H1 (cell line): ENCODE data around the gene EPHA2. TPM values are rescaled to one million over a fixed set of nuclear protein-coding genes. Genes with fewer than 3 reads are reported as not detected.

Experiments
- CTCF ChIA-PET: fragments of 300-600 bp; sonication (Branson Sonifier 250); formaldehyde crosslinking; loops from one replicate; lab custom pipeline; 2021; ENCODE audit not compliant: partially characterized antibody; lab: Charles Lee
- POLR2A ChIA-PET: fragments of 300-600 bp; sonication (Branson Sonifier 250); formaldehyde crosslinking; loops from one replicate; lab custom pipeline; 2021; ENCODE audit warnings: inconsistent platforms; ENCODE audit not compliant: partially characterized antibody; lab: Charles Lee
- DNase-seq, 2 experiments: peaks; one replicate each; pipeline versions ENCODE4 v3.0.0 to v3.0.0-alpha.2; 2010 to 2022; ENCODE audit warnings: low spot score in 2 of 2, low read depth in 1 of 2, mixed read lengths in 1 of 2
- FAIRE-seq: peaks from 2 replicates; lab custom pipeline; 2011; peaks lifted over from hg19 to GRCh38; lab: Jason Lieb, UNC
- H2AFZ ChIP-seq: 2 replicates; pipeline ENCODE4 v1.8.1; 2012; ENCODE audit warnings: low read length, inconsistent platforms
- H2AK5ac ChIP-seq: 2 replicates; pipeline ENCODE4 v1.6.1; 2013; ENCODE audit warnings: low read depth, low read length
- H2BK120ac ChIP-seq: replicated peaks from 2 replicates; pipeline ENCODE3; 2013; ENCODE audit warnings: low read depth, low read length, inconsistent platforms
- H2BK12ac ChIP-seq: 2 replicates; pipeline ENCODE4 v1.6.1; 2013; ENCODE audit warnings: low read depth, low read length
- H2BK15ac ChIP-seq: 2 replicates; pipeline ENCODE4 v1.6.1; 2013; ENCODE audit warnings: low read length
- H2BK20ac ChIP-seq: 2 replicates; pipeline ENCODE4 v1.6.1; 2013; ENCODE audit warnings: low read length
- H2BK5ac ChIP-seq: 2 replicates; pipeline ENCODE4 v1.6.1; 2013; ENCODE audit warnings: low read depth, low read length
- H3K14ac ChIP-seq: 2 replicates; pipeline ENCODE4 v1.6.1; 2013; ENCODE audit warnings: inconsistent platforms; ENCODE audit not compliant: insufficient read length
- H3K18ac ChIP-seq: 2 replicates; pipeline ENCODE4 v1.6.1; 2013; ENCODE audit warnings: low read length; ENCODE audit errors: extremely low read depth
- H3K23ac ChIP-seq: 2 replicates; pipeline ENCODE4 v1.6.1; 2013; ENCODE audit warnings: inconsistent platforms; ENCODE audit not compliant: insufficient read length
- H3K23me2 ChIP-seq: 2 replicates; pipeline ENCODE4 v1.6.1; 2013; ENCODE audit warnings: low read depth, low read length
- H3K27ac ChIP-seq: 2 replicates; pipeline ENCODE4 v1.6.1; 2011; ENCODE audit warnings: low read depth, low read length, inconsistent platforms
- H3K27me3 ChIP-seq, 4 experiments: replicated peaks in 1 of 4; 1 replicate in 1 of 4; 2 replicates in 3 of 4; pipeline versions ENCODE4 v1.6.1 to v1.8.1; 2011 to 2013; ENCODE audit warnings: low read length in 3 of 4, mild to moderate bottlenecking in 3 of 4, inconsistent platforms in 2 of 4, mixed read lengths in 2 of 4, moderate library complexity in 1 of 4; ENCODE audit not compliant: control insufficient read depth in 3 of 4, insufficient read depth in 3 of 4; ENCODE audit errors: extremely low read depth in 1 of 4
- H3K36me3 ChIP-seq, 4 experiments: 2 replicates each; pipeline versions ENCODE4 v1.6.1 to v1.8.1; 2011 to 2013; ENCODE audit warnings: mild to moderate bottlenecking in 4 of 4, low read length in 3 of 4, moderate library complexity in 2 of 4, control low read depth in 1 of 4, inconsistent platforms in 1 of 4; ENCODE audit not compliant: insufficient read depth in 4 of 4, control insufficient read depth in 2 of 4
- H3K4ac ChIP-seq: replicated peaks from 2 replicates; pipeline ENCODE3; 2013; ENCODE audit warnings: low read length, low read depth, mixed read lengths, inconsistent platforms; ENCODE audit not compliant: insufficient read length
- H3K4me1 ChIP-seq, 4 experiments: replicated peaks in 1 of 4; 1 replicate in 1 of 4; 2 replicates in 3 of 4; pipeline versions ENCODE4 v1.6.1 to v1.8.1; 2011 to 2013; ENCODE audit warnings: low read length in 3 of 4, inconsistent platforms in 2 of 4, mixed read lengths in 1 of 4; ENCODE audit not compliant: insufficient read depth in 4 of 4, control insufficient read depth in 3 of 4
- H3K4me2 ChIP-seq, 2 experiments: 2 replicates each; pipeline versions ENCODE4 v1.6.1 to v1.8.1; 2011 to 2013; ENCODE audit warnings: low read depth in 2 of 2, low read length in 2 of 2, control low read depth in 1 of 2, inconsistent platforms in 1 of 2, mild to moderate bottlenecking in 1 of 2; ENCODE audit not compliant: insufficient read depth in 1 of 2
- H3K4me3 ChIP-seq, 4 experiments: fragments of 200-600, 300-600 bp in 1 of 4; sonication (generic), shearing (Covaris generic), sonication (Bioruptor Twin) in 1 of 4; 2 replicates each; pipeline versions ENCODE4 v1.5.1 to v1.8.1; 2011 to 2016; ENCODE audit warnings: low read length in 4 of 4, low read depth in 3 of 4, control low read depth in 2 of 4, inconsistent platforms in 2 of 4, mild to moderate bottlenecking in 2 of 4, mixed read lengths in 1 of 4, moderate library complexity in 1 of 4; ENCODE audit not compliant: insufficient read depth in 2 of 4; ENCODE audit errors: extremely low read depth in 1 of 4
- H3K56ac ChIP-seq: replicated peaks from 2 replicates; pipeline ENCODE3; 2013; ENCODE audit warnings: low read depth, mild to moderate bottlenecking, mixed read lengths, low read length, inconsistent platforms; ENCODE audit not compliant: insufficient read length
- H3K79me1 ChIP-seq: 2 replicates; pipeline ENCODE4 v1.6.1; 2013; ENCODE audit warnings: low read depth, low read length, control low read depth
- H3K79me2 ChIP-seq, 2 experiments: 2 replicates each; pipeline versions ENCODE4 v1.6.1 to v1.8.1; 2012 to 2013; ENCODE audit warnings: low read length in 2 of 2, mild to moderate bottlenecking in 2 of 2, inconsistent platforms in 1 of 2; ENCODE audit not compliant: insufficient read depth in 2 of 2, control insufficient read depth in 1 of 2
- H3K9ac ChIP-seq, 4 experiments: replicated peaks in 1 of 4; 1 replicate in 1 of 4; 2 replicates in 3 of 4; pipeline versions ENCODE4 v1.6.1 to v1.8.1; 2011 to 2013; ENCODE audit warnings: low read depth in 3 of 4, low read length in 3 of 4, control low read depth in 2 of 4, mild to moderate bottlenecking in 2 of 4, moderate library complexity in 2 of 4, inconsistent platforms in 1 of 4; ENCODE audit errors: extremely low read depth in 1 of 4
- H3K9me3 ChIP-seq, 2 experiments: 2 replicates each; pipeline versions ENCODE4 v1.6.1 to v1.8.1; 2012 to 2013; ENCODE audit warnings: mild to moderate bottlenecking in 2 of 2, moderate library complexity in 2 of 2, control low read depth in 1 of 2, inconsistent platforms in 1 of 2, low read depth in 1 of 2, low read length in 1 of 2, mixed read lengths in 1 of 2; ENCODE audit not compliant: insufficient read depth in 2 of 2
- H4K20me1 ChIP-seq, 2 experiments: replicated peaks in 1 of 2; 2 replicates each; pipeline versions ENCODE3 to v1.8.1; 2011 to 2013; ENCODE audit warnings: inconsistent platforms in 2 of 2, low read length in 2 of 2, mild to moderate bottlenecking in 1 of 2; ENCODE audit not compliant: insufficient read depth in 2 of 2, control insufficient read depth in 1 of 2
- H4K5ac ChIP-seq: 2 replicates; pipeline ENCODE4 v1.6.1; 2013; ENCODE audit warnings: low read length, low read depth, mixed read lengths, inconsistent platforms; ENCODE audit not compliant: insufficient read length
- H4K8ac ChIP-seq: 2 replicates; pipeline ENCODE4 v1.8.0; 2013; ENCODE audit warnings: mild to moderate bottlenecking, moderate library complexity, low read length, inconsistent platforms; ENCODE audit not compliant: insufficient read depth; ENCODE audit errors: extremely low read depth
- H4K91ac ChIP-seq: replicated peaks from 2 replicates; pipeline ENCODE3; 2013; ENCODE audit warnings: low read length, mixed read lengths, inconsistent platforms; ENCODE audit not compliant: insufficient read length
- E2F6 ChIP-seq: IDR thresholded peaks from 2 replicates; pipeline ENCODE4 v1.6.1; 2012; ENCODE audit warnings: inconsistent platforms
- KDM1A ChIP-seq: fragments of 200-600, 300-600 bp; sonication (generic); IDR thresholded peaks from 2 replicates; pipeline ENCODE4 v1.7.1; 2016; ENCODE audit warnings: mild to moderate bottlenecking, low read length, borderline replicate concordance
- ZNF274 ChIP-seq: IDR thresholded peaks from 2 replicates; pipeline ENCODE4 v1.7.0; 2012; ENCODE audit warnings: low read length, borderline replicate concordance; ENCODE audit errors: extremely low read depth
- WGBS, 2 experiments: shearing (Covaris generic) in 1 of 2; methylation state at CpG; one replicate each; pipeline versions ENCODE4 v1.1.6 to v1.1.7; 2013 to 2015; ENCODE audit warnings: low lambda C conversion rate in 2 of 2, mixed read lengths in 2 of 2, inconsistent platforms in 1 of 2, low coverage in 1 of 2, missing lambda C conversion rate in 1 of 2; ENCODE audit not compliant: insufficient replicate concordance in 2 of 2, insufficient coverage in 1 of 2, insufficient read length in 1 of 2; ENCODE audit errors: extremely low coverage in 1 of 2, missing lambda C conversion rate in 1 of 2; 5-methylcytosine and 5-hydroxymethylcytosine counted together
- polyA plus RNA-seq, 7 experiments: library from polyadenylated mRNA; depleted of rRNA in 3 of 7; stranded (reverse) in 5 of 7; unstranded in 2 of 7; fragments of >200 nt in 5 of 7; fragments of 200-250 nt in 2 of 7; gene quantifications; 1 replicate in 5 of 7; 2 replicates in 1 of 7; 4 replicates in 1 of 7; pipeline versions ENCODE4 v1.2.1 to v1.2.3, GENCODE V29; 2011 to 2013; ENCODE audit warnings: missing spikeins in 2 of 7, mixed read lengths in 2 of 7
- total RNA-seq: library from RNA; stranded (reverse); fragmentation: NEBNext Ultra II Directional; extraction: Animal tissue kit (Norgen Biotek cat#: 25700); gene quantifications from 2 replicates; pipeline ENCODE4 v1.2.1, GENCODE V29; 2021

Gene EPHA2
- total and polyA plus RNA-seq, 2 of the 8 experiments (the other 6 are each of a cell fraction or from before 2014, with no cell fraction given) = 26.8 to 33.6 TPM

GRCh38 chr1:16183765-16184556 lies 28.1 kb upstream of the EPHA2 start:
- no peaks in the 10 kb centered on the region for H4K20me1 ChIP-seq
- H3K23ac ChIP-seq = no peak overlapping the region
- H3K14ac ChIP-seq = no peak overlapping the region
- no peak overlapping the region for H3K56ac ChIP-seq
- H2BK120ac ChIP-seq = no peak overlapping the region
- no peak overlapping the region for H4K5ac ChIP-seq
- 0 out of 2 replicates have a peak overlapping the region, but pooled peaks have one; percentile 15 for H3K27ac ChIP-seq
- peak overlapping the region; percentile 58; the same call in 1 of the 2 replicates for H2AK5ac ChIP-seq
- WGBS, 2 experiments = 84% methylated on average over 19 of the region's 19 CpGs; no CpG with 5 or more reads in 1 of the 2 experiments
- H2AFZ ChIP-seq = no peak overlapping the region
- DNase-seq = no peak
- no peaks in the 10 kb centered on the region for H3K23me2 ChIP-seq
- H3K36me3 ChIP-seq = no peaks in the 10 kb centered on the region
- H3K79me2 ChIP-seq = no peaks in the 10 kb centered on the region
- no peaks in the 10 kb centered on the region; a peak in 1 of 7 replicates for H3K27me3 ChIP-seq
- no peak overlapping the region; the same call in 1 of the 2 replicates for H4K8ac ChIP-seq
- H3K9me3 ChIP-seq = no peaks in the 10 kb centered on the region
- no peak overlapping the region for H3K4me3 ChIP-seq
- no peak overlapping the region; the same call in 1 of the 2 replicates for H3K18ac ChIP-seq
- H3K4ac ChIP-seq = no peak overlapping the region
- H3K4me2 ChIP-seq = no peak overlapping the region
- H2BK5ac ChIP-seq = peak overlapping the region; percentile 83
- H2BK20ac ChIP-seq = peak overlapping the region; percentile 80; the same call in 1 of the 2 replicates
- H3K79me1 ChIP-seq = no peaks in the 10 kb centered on the region
- TF ChIP-seq E2F6 = peak; percentile 48; the same call in 1 of the 2 replicates
- TF ChIP-seq KDM1A = peak; percentile 71; the same call in 1 of the 2 replicates
- TF ChIP-seq ZNF274 = no peak
- FAIRE-seq = no peak
- H3K4me1 ChIP-seq = peaks cover 4 to 11% (median 8%) of the 10 kb centered on the region in 4 experiments; a peak in 6 of 7 replicates
- ChIA-PET POLR2A (interaction anchor here (1.1 kb wide), 1 partner anchor 33 kb away, joined by 4 read pairs; no protein-coding TSS in a partner anchor), CTCF (interaction anchor here (0.6 to 17.1 kb wide), 9 partner anchors 15 to 129 kb away, joined by 3 to 569 read pairs (median 3); partner anchors contain the start of gene FAM131C)
- H2BK12ac ChIP-seq = peak overlapping the region; percentile 98; the same call in 1 of the 2 replicates
- H3K9ac ChIP-seq = no peak overlapping the region
- no peak overlapping the region for H2BK15ac ChIP-seq
- H4K91ac ChIP-seq = peak overlapping the region; percentile 41
